Memory B cell (primary cell): ENCODE measurements around the gene PCDH10.
"Not testable (repeated sequence)": the region's sequence is repeated elsewhere in the genome, so short reads cannot be mapped to it uniquely, and the experiment has no call there.

ENCODE experiments used
- ATAC-seq: fragments of 150-1000 bp; cut with Tn5 transposase; 2 replicates; pipeline ENCODE4 v1.10.0; 2021; ENCODE audit warnings: low read depth, mild to moderate bottlenecking, moderate library complexity
- DNase-seq, 2 donors: peaks; one replicate each; pipeline ENCODE4 v3.0.0; 2022; ENCODE audit warnings: low spot score in 2 of 2
- H3K27ac Mint-ChIP-seq: one replicate; pipeline ENCODE4 v1.8.0; 2022; ENCODE audit warnings: mild to moderate bottlenecking, moderate library complexity, mixed read lengths
- H3K27me3 Mint-ChIP-seq: one replicate; pipeline ENCODE4 v1.8.0; 2022; ENCODE audit warnings: mixed read lengths
- H3K36me3 Mint-ChIP-seq: one replicate; pipeline ENCODE4 v1.8.0; 2022; ENCODE audit warnings: mild to moderate bottlenecking, mixed read lengths
- H3K4me1 Mint-ChIP-seq: one replicate; pipeline ENCODE4 v1.8.0; 2022; ENCODE audit warnings: mixed read lengths
- H3K4me3 Mint-ChIP-seq: one replicate; pipeline ENCODE4 v1.8.0; 2022; ENCODE audit warnings: mild to moderate bottlenecking, moderate library complexity, mixed read lengths
- H3K9me3 Mint-ChIP-seq: one replicate; pipeline ENCODE4 v1.8.0; 2022; ENCODE audit warnings: mixed read lengths

PCDH10 gene

GRCh38 chr4:133233922-133234321 lies 84.8 kb downstream of the PCDH10 start:
- ATAC-seq (no peak), DNase-seq (no peak)
- H3K4me1 Mint-ChIP-seq = no peaks in the 10 kb centered on the region
- no peak overlapping the region for H3K4me3 Mint-ChIP-seq
- no peaks in the 10 kb centered on the region for H3K36me3 Mint-ChIP-seq
- H3K27ac Mint-ChIP-seq = no peak overlapping the region
- no peaks in the 10 kb centered on the region for H3K27me3 Mint-ChIP-seq
- peaks cover 5% of the 10 kb centered on the region for H3K9me3 Mint-ChIP-seq

GRCh38 chr4:133240451-133240850 lies 91.4 kb downstream of the PCDH10 start:
- H3K36me3 Mint-ChIP-seq, H3K4me3 Mint-ChIP-seq: not testable (repeated sequence)

More at GRCh38 chr4:133240451-133240850, 91.4 kb downstream of the PCDH10 start:
- not testable (repeated sequence) for DNase-seq, H3K27ac Mint-ChIP-seq, H3K27me3 Mint-ChIP-seq, ATAC-seq, H3K4me1 Mint-ChIP-seq, H3K9me3 Mint-ChIP-seq
